Measurements from ENCODE around the gene CACNA1D.

Gene CACNA1D

DNA sequence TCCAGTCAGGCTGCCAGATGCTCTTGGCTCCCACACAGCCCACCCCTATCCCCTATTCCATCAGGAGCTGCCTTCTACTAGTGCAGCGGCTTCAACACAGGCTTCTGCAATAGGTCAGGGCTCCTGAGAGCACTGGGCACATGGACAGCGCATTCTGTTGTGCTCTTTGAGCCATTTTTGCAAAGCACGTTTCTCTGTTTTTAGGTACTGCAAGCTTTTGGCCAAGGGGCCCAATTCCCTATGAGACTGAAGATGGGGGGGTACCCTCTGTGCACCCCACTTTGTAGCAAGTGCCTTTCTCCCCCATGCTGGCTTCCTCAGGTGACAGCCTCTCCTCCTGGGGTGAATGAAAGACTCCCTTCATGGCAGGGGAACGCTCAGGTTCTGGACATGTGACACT, 320.7 kb downstream of the CACNA1D start:
- H3K27me3 Mint-ChIP-seq (ENCODE audit: low read depth) = peaks cover 5% of the 10 kb centered on the region
- DNase-seq (ENCODE audit: low spot score) = no peak
- H3K4me1 Mint-ChIP-seq (ENCODE audit: low read depth) = peaks cover 5% of the 10 kb centered on the region
- no peak overlapping the region for H3K27ac Mint-ChIP-seq
- H3K4me3 Mint-ChIP-seq = no peak overlapping the region
- peaks cover 9% of the 10 kb centered on the region for H3K36me3 Mint-ChIP-seq (ENCODE audit: low read depth)
- no peaks in the 10 kb centered on the region for H3K9me3 Mint-ChIP-seq

GRCh38 chr3:53815651-53816050, 321.2 kb downstream of the CACNA1D start:
- Mint-ChIP-seq H3K27me3 (ENCODE audit: low read depth) (peaks cover 5% of the 10 kb centered on the region), H3K27ac (no peak overlapping the region), H3K9me3 (no peaks in the 10 kb centered on the region), H3K4me3 (no peak overlapping the region), H3K36me3 (ENCODE audit: low read depth) (peaks cover 9% of the 10 kb centered on the region), H3K4me1 (ENCODE audit: low read depth) (peaks cover 5% of the 10 kb centered on the region)
- DNase-seq (ENCODE audit: low spot score) = no peak

GRCh38 chr3:53816425-53816824, 322.0 kb downstream of the CACNA1D start:
- H3K36me3 Mint-ChIP-seq (ENCODE audit: low read depth) = peaks cover 9% of the 10 kb centered on the region
- H3K4me1 Mint-ChIP-seq (ENCODE audit: low read depth) = peaks cover 5% of the 10 kb centered on the region
- H3K9me3 Mint-ChIP-seq = no peaks in the 10 kb centered on the region
- peaks cover 5% of the 10 kb centered on the region for H3K27me3 Mint-ChIP-seq (ENCODE audit: low read depth)
- H3K4me3 Mint-ChIP-seq = no peak overlapping the region
- no peak for DNase-seq (ENCODE audit: low spot score)
- H3K27ac Mint-ChIP-seq = no peak overlapping the region

DNA sequence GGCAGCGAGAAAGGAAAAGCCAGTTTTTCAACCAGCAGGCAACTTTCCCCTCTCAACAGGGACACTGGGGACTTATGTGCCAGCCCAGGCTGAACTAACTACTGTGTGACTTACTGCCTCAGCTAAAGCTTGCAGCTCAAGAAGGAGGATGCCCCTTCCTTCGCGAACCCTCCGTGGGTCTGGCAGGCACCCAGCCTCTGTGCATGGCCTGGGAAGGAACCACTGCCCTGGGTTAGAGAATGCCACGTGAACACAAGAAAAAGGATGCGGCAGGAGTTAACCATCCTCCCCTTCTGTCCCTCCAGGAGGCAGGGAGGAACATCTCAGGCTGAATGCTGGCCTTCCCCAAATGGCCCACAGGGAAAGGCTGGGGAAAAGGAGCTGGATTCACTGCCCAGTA, 322.8 kb downstream of the CACNA1D start:
- no peak for DNase-seq (ENCODE audit: low spot score)
- Mint-ChIP-seq H3K27me3 (ENCODE audit: low read depth) (peaks cover 5% of the 10 kb centered on the region), H3K36me3 (ENCODE audit: low read depth) (peaks cover 9% of the 10 kb centered on the region), H3K27ac (no peak overlapping the region), H3K4me3 (no peak overlapping the region), H3K4me1 (ENCODE audit: low read depth) (peaks cover 5% of the 10 kb centered on the region), H3K9me3 (no peaks in the 10 kb centered on the region)

DNA sequence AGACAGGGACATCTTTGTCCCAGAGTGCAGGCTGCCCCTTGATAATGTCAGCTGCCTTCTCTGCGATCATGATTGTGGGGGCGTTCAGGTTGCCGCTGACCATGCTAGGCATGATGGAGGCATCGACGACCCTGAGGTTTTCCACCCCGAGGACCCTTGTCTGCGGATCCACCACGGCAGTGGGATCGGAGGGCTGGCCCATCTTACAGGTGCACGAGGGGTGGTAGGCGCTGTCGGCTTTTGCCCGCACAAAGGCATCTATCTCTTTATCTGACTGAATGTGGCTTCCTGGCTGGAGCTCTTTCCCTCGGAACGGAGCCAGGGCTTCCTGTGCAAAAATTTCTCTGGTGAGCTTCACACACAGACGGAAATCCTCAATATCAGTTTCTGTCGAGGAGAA, 323.4 kb downstream of the CACNA1D start:
- H3K9me3 Mint-ChIP-seq = no peaks in the 10 kb centered on the region
- H3K27me3 Mint-ChIP-seq (ENCODE audit: low read depth) = peaks cover 5% of the 10 kb centered on the region
- no peak overlapping the region for H3K27ac Mint-ChIP-seq
- peak overlapping the region; percentile 50 for H3K4me3 Mint-ChIP-seq
- peaks cover 5% of the 10 kb centered on the region for H3K4me1 Mint-ChIP-seq (ENCODE audit: low read depth)
- no peak for DNase-seq (ENCODE audit: low spot score)
- H3K36me3 Mint-ChIP-seq (ENCODE audit: low read depth) = peaks cover 9% of the 10 kb centered on the region

GRCh38 chr3:53818221-53819162, 324.1 kb downstream of the CACNA1D start:
- Mint-ChIP-seq H3K9me3 (no peaks in the 10 kb centered on the region), H3K27ac (no peak overlapping the region), H3K36me3 (ENCODE audit: low read depth) (peaks cover 9% of the 10 kb centered on the region), H3K27me3 (ENCODE audit: low read depth) (peaks cover 5% of the 10 kb centered on the region), H3K4me1 (ENCODE audit: low read depth) (peaks cover 5% of the 10 kb centered on the region), H3K4me3 (peak overlapping the region; percentile 50)
- DNase-seq (ENCODE audit: low spot score) = no peak

DNA sequence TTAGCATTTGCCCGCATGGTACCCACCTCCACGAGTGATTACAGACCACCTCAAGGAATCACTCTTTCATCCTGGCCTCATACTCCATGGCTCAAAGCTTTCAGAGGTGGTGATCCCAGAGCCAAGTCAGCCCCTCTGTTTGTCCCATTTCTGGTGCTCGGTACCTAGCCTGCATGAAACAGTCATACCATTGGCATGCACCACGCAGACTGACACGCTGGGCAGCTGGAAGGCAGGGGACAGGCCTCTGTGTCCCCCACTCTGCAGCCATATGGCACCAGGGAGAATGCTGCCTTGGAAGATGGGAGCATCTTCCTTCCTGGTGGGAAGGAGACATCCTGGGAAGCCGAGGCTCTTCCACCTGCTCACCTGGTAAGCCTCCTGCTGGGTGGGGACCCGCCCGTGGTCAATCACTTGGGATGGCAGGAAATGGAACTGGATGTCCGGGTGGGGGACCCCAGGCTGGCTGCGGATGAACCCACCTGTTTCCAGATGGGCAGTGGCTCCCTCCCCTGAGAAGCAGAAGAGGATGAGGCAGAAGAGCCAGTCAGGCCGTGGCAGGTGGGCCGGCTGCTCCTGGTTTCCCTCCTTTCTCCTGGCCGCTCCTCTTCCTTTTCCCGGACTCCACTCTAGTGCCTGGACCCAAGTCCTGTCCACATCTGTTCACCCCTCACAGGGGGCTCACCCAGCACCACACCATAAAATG, 324.9 kb downstream of the CACNA1D start:
- no peak for DNase-seq (ENCODE audit: low spot score)
- Mint-ChIP-seq H3K4me1 (ENCODE audit: low read depth) (peaks cover 7% of the 10 kb centered on the region), H3K9me3 (no peaks in the 10 kb centered on the region), H3K36me3 (ENCODE audit: low read depth) (peaks cover 11% of the 10 kb centered on the region), H3K27me3 (ENCODE audit: low read depth) (peaks cover 1% of the 10 kb centered on the region), H3K27ac (no peak overlapping the region), H3K4me3 (no peak overlapping the region)

DNA sequence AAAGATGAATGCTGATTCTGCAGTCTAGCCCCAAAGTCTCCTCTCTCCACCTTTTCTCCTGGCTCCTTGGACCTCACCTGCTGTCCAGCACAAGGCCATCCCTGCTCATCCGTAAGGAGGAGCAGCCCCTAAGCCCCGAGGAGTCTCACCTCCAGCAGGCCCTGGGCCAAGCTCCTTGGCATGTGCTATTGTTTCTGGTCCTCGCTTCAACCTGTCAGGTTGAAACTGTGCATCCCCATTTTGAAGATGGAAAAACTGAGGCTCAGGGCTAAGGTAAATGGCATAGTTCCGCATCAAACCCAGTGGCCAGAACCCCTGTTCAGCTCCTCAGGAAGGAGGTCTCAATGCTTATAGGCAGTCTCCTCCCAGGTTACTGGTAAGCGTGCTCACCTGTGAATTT, 325.7 kb downstream of the CACNA1D start:
- Mint-ChIP-seq H3K4me1 (ENCODE audit: low read depth) (peaks cover 14% of the 10 kb centered on the region), H3K36me3 (ENCODE audit: low read depth) (peaks cover 13% of the 10 kb centered on the region), H3K9me3 (no peaks in the 10 kb centered on the region), H3K27me3 (ENCODE audit: low read depth) (no peaks in the 10 kb centered on the region), H3K4me3 (no peak overlapping the region), H3K27ac (no peak overlapping the region)
- DNase-seq (ENCODE audit: low spot score) = no peak

- no peak overlapping the region for H3K4me3 Mint-ChIP-seq
- peaks cover 10% of the 10 kb centered on the region for H3K36me3 Mint-ChIP-seq (ENCODE audit: low read depth)
- no peaks in the 10 kb centered on the region for H3K9me3 Mint-ChIP-seq
- H3K4me1 Mint-ChIP-seq (ENCODE audit: low read depth) = peaks cover 21% of the 10 kb centered on the region
- no peak for DNase-seq (ENCODE audit: low spot score)
- H3K27me3 Mint-ChIP-seq (ENCODE audit: low read depth) = no peaks in the 10 kb centered on the region
- no peak overlapping the region for H3K27ac Mint-ChIP-seq
Measured at GRCh38 chr3:53820756-53821580, 326.6 kb downstream of the CACNA1D start.

DNA sequence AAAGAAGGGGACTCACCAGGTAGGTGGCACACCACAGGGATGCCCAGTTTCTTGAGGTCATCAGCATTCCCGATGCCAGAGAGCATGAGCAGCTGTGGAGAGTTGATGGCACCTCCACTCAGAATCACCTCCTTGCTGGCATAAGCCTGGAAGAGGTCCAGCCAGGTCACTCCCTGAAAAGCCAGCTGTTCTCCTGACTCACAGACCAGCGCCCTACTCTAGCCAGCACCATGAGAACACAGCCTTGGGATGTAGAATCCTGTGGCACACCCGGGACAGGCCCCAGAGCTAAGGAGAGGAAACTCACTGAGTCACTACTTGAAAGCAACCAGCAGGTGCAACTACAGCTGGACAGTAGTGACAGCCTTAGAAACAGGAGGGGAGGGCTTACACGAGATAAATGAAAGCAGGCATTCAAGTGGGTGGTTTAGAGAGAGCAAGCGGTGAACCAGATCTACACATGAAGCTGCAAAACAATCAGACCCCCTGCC, 327.3 kb downstream of the CACNA1D start:
- Mint-ChIP-seq H3K4me1 (ENCODE audit: low read depth) (peaks cover 25% of the 10 kb centered on the region), H3K27me3 (ENCODE audit: low read depth) (no peaks in the 10 kb centered on the region), H3K9me3 (no peaks in the 10 kb centered on the region), H3K36me3 (ENCODE audit: low read depth) (peaks cover 10% of the 10 kb centered on the region), H3K4me3 (no peak overlapping the region), H3K27ac (no peak overlapping the region)
- no peak for DNase-seq (ENCODE audit: low spot score)

DNA sequence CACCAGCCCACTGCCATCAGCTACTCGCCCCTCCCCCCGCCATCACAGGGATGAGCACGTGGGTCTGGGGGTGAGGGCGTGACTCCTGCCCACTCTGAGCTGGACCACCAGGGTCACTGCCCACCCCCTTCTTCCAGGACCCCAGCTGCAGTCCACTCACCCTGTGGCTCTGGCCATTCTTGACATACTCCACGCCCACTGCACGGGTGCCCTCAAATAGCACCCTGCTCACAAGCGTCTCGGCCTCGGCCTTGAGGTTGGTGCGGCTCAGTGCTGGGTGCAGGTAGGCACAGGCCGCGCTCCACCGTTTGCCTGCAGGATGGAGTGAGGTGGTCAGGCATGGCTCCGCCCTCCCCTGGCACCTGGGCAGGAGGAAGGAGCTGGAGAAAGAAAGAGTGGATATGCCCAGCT, 327.9 kb downstream of the CACNA1D start:
- H3K4me3 Mint-ChIP-seq = no peak overlapping the region
- no peak for DNase-seq (ENCODE audit: low spot score)
- H3K4me1 Mint-ChIP-seq (ENCODE audit: low read depth) = peaks cover 25% of the 10 kb centered on the region
- H3K36me3 Mint-ChIP-seq (ENCODE audit: low read depth) = peaks cover 10% of the 10 kb centered on the region
- H3K27ac Mint-ChIP-seq = no peak overlapping the region
- no peaks in the 10 kb centered on the region for H3K9me3 Mint-ChIP-seq
- H3K27me3 Mint-ChIP-seq (ENCODE audit: low read depth) = no peaks in the 10 kb centered on the region

- Mint-ChIP-seq H3K4me1 (ENCODE audit: low read depth) (peaks cover 21% of the 10 kb centered on the region), H3K4me3 (no peak overlapping the region), H3K9me3 (no peaks in the 10 kb centered on the region), H3K27me3 (ENCODE audit: low read depth) (no peaks in the 10 kb centered on the region), H3K36me3 (ENCODE audit: low read depth) (peaks cover 8% of the 10 kb centered on the region), H3K27ac (no peak overlapping the region)
- DNase-seq (ENCODE audit: low spot score) = no peak
Measured at GRCh38 chr3:53823026-53823955, 328.9 kb downstream of the CACNA1D start.

Measured in T-helper 2 cell treated with Interferon-gamma antibody and Interleukin-4, amounts not matched to agents 5 μg/mL and 100 μg/mL, for 36 hours (primary cell).